CD14-positive monocyte (primary cell): ENCODE results near the gene SMCHD1. TPM values are rescaled to one million over a fixed set of nuclear protein-coding genes. Genes with fewer than 3 reads are reported as not detected.
"Not testable (repeated sequence)": the region's sequence is repeated elsewhere in the genome, so short reads cannot be mapped to it uniquely, and the experiment has no call there.

Experiments
- DNase-seq, 3 donors: peaks; one replicate each; pipeline ENCODE4 v3.0.0-alpha.2; 2011 to 2022
- H2AFZ ChIP-seq: 2 replicates; pipeline ENCODE4 v1.6.0; 2012; ENCODE audit warnings: mild to moderate bottlenecking, low read depth, low read length, inconsistent platforms; ENCODE audit not compliant: insufficient read depth, poor library complexity, severe bottlenecking
- H3K27ac ChIP-seq, 2 donors: 1 replicate in 1 of 2; 2 replicates in 1 of 2; pipeline ENCODE4 v1.5.1; 2012 to 2013; ENCODE audit warnings: low read length in 2 of 2, control low read depth in 1 of 2, inconsistent platforms in 1 of 2, low read depth in 1 of 2, mild to moderate bottlenecking in 1 of 2
- H3K27me3 ChIP-seq, 2 donors: one replicate each; pipeline versions ENCODE4 v1.6.0 to v1.6.1; 2011 to 2013; ENCODE audit warnings: low read length in 2 of 2; ENCODE audit not compliant: control insufficient read depth in 2 of 2, insufficient read depth in 2 of 2
- H3K36me3 ChIP-seq, 2 donors: replicated peaks in 1 of 2; 1 replicate in 1 of 2; 2 replicates in 1 of 2; pipeline versions ENCODE4 v1.5.1 to v1.6.1; 2012 to 2013; ENCODE audit warnings: low read length in 2 of 2, control low read depth in 1 of 2, inconsistent platforms in 1 of 2, mild to moderate bottlenecking in 1 of 2; ENCODE audit not compliant: insufficient read depth in 2 of 2, control insufficient read depth in 1 of 2
- H3K4me1 ChIP-seq, 2 donors: 1 replicate in 1 of 2; 2 replicates in 1 of 2; pipeline versions ENCODE4 v1.5.1 to v1.6.1; 2012 to 2013; ENCODE audit warnings: low read length in 2 of 2, control low read depth in 1 of 2, inconsistent platforms in 1 of 2, mild to moderate bottlenecking in 1 of 2, moderate library complexity in 1 of 2; ENCODE audit not compliant: insufficient read depth in 2 of 2, control insufficient read depth in 1 of 2
- H3K4me2 ChIP-seq: replicated peaks from 2 replicates; pipeline ENCODE3; 2012; ENCODE audit warnings: low read length, moderate library complexity, mild to moderate bottlenecking; ENCODE audit not compliant: poor library complexity, severe bottlenecking; ENCODE audit errors: extremely low read depth
- H3K4me3 ChIP-seq, 3 experiments: fragments of 200-600 bp in 1 of 3; sonication (generic) in 1 of 3; replicated peaks in 1 of 3; 1 replicate in 2 of 3; 2 replicates in 1 of 3; pipeline ENCODE4 v1.5.1; 2011 to 2013; ENCODE audit warnings: low read length in 3 of 3, mild to moderate bottlenecking in 3 of 3, control low read depth in 2 of 3, low read depth in 2 of 3, inconsistent platforms in 1 of 3, moderate library complexity in 1 of 3
- H3K79me2 ChIP-seq: 2 replicates; pipeline ENCODE4 v1.6.0; 2012; ENCODE audit warnings: mild to moderate bottlenecking, control low read depth, inconsistent platforms, low read length, moderate library complexity; ENCODE audit not compliant: insufficient read depth
- H3K9ac ChIP-seq: 2 replicates; pipeline ENCODE4 v1.6.0; 2017; ENCODE audit warnings: low read length, mild to moderate bottlenecking; ENCODE audit not compliant: insufficient read depth, poor library complexity, severe bottlenecking
- H3K9me3 ChIP-seq, 2 donors: replicated peaks in 1 of 2; 1 replicate in 1 of 2; 2 replicates in 1 of 2; pipeline versions ENCODE4 v1.5.1 to v1.6.1; 2012 to 2013; ENCODE audit warnings: low read length in 2 of 2, control low read depth in 1 of 2; ENCODE audit not compliant: control insufficient read depth in 1 of 2, insufficient read depth in 1 of 2
- H4K20me1 ChIP-seq: 2 replicates; pipeline ENCODE4 v1.6.0; 2012; ENCODE audit warnings: mild to moderate bottlenecking, low read length, control low read depth, moderate library complexity; ENCODE audit not compliant: insufficient read depth
- H3K27ac Mint-ChIP-seq, 7 donors: one replicate each; pipeline ENCODE4 v1.8.0; 2020; ENCODE audit warnings: mild to moderate bottlenecking in 7 of 7, mixed read lengths in 7 of 7, moderate library complexity in 6 of 7, inconsistent platforms in 2 of 7
- H3K27me3 Mint-ChIP-seq, 3 donors: one replicate each; pipeline ENCODE4 v1.8.0; 2021 to 2022; ENCODE audit warnings: low read depth in 3 of 3, mild to moderate bottlenecking in 3 of 3, mixed read lengths in 3 of 3, moderate library complexity in 3 of 3, inconsistent platforms in 1 of 3
- H3K36me3 Mint-ChIP-seq, 2 donors: one replicate each; pipeline ENCODE4 v1.8.0; 2020; ENCODE audit warnings: mixed read lengths in 2 of 2, inconsistent platforms in 1 of 2, mild to moderate bottlenecking in 1 of 2
- H3K4me1 Mint-ChIP-seq: one replicate; pipeline ENCODE4 v1.8.0; 2020; ENCODE audit warnings: mild to moderate bottlenecking, mixed read lengths
- H3K4me3 Mint-ChIP-seq, 2 donors: one replicate each; pipeline ENCODE4 v1.8.0; 2020; ENCODE audit warnings: mild to moderate bottlenecking in 2 of 2, mixed read lengths in 2 of 2, moderate library complexity in 1 of 2
- H3K9me3 Mint-ChIP-seq, 7 donors: one replicate each; pipeline ENCODE4 v1.8.0; 2020 to 2022; ENCODE audit warnings: mixed read lengths in 7 of 7, mild to moderate bottlenecking in 6 of 7, moderate library complexity in 6 of 7, inconsistent platforms in 2 of 7
- WGBS: methylation state at CpG from one replicate; pipeline ENCODE4 v1.1.5; 2013; ENCODE audit warnings: missing lambda C conversion rate; ENCODE audit not compliant: insufficient coverage; 5-methylcytosine and 5-hydroxymethylcytosine counted together
- intact Hi-C, 2 donors: fragments of 100-400 bp; cut with micrococcal nuclease; formaldehyde crosslinking; loops; one replicate each; pipeline versions ENCODE4 v1.15.0 to v1.15.1; 2023
- polyA plus RNA-seq, 3 donors: library from polyadenylated mRNA; depleted of rRNA in 1 of 3; unstranded in 2 of 3; stranded (reverse) in 1 of 3; fragments of 300-500 nt in 2 of 3; fragments of >200 nt in 1 of 3; fragmentation: Illumina TruSeq in 2 of 3; gene quantifications; 1 replicate in 2 of 3; 2 replicates in 1 of 3; pipeline ENCODE4 v1.2.3, GENCODE V29; 2012 to 2021
- TF ChIP-seq, protein P1 (sequence below): fragments of 200-600 bp; IDR thresholded peaks from one replicate; pipeline ENCODE4 v1.8.0; 2022; ENCODE audit warnings: antibody characterized with exemption, mild to moderate bottlenecking

SMCHD1 gene
- polyA plus RNA-seq, 3 donors = 12.7 to 45.5 (median 16.8) TPM

GRCh38 chr18:2672872-2673271 is 17.3 kb downstream of the SMCHD1 start:
- H3K27me3 Mint-ChIP-seq = no peaks in the 10 kb centered on the region
- H3K9ac ChIP-seq = no peak overlapping the region
- TF ChIP-seq, protein P1, sequence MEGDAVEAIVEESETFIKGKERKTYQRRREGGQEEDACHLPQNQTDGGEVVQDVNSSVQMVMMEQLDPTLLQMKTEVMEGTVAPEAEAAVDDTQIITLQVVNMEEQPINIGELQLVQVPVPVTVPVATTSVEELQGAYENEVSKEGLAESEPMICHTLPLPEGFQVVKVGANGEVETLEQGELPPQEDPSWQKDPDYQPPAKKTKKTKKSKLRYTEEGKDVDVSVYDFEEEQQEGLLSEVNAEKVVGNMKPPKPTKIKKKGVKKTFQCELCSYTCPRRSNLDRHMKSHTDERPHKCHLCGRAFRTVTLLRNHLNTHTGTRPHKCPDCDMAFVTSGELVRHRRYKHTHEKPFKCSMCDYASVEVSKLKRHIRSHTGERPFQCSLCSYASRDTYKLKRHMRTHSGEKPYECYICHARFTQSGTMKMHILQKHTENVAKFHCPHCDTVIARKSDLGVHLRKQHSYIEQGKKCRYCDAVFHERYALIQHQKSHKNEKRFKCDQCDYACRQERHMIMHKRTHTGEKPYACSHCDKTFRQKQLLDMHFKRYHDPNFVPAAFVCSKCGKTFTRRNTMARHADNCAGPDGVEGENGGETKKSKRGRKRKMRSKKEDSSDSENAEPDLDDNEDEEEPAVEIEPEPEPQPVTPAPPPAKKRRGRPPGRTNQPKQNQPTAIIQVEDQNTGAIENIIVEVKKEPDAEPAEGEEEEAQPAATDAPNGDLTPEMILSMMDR = no peak
- WGBS = no CpG with 5 or more reads among the region's 1 CpG
- no peak overlapping the region for H3K4me3 Mint-ChIP-seq
- H3K9me3 ChIP-seq = no peaks in the 10 kb centered on the region
- no peak overlapping the region for H3K27ac ChIP-seq
- no peaks in the 10 kb centered on the region for H3K4me1 Mint-ChIP-seq
- no peaks in the 10 kb centered on the region for H3K9me3 Mint-ChIP-seq
- no peak overlapping the region for H3K4me2 ChIP-seq
- peaks cover 100% of the 10 kb centered on the region for H3K79me2 ChIP-seq
- no peak overlapping the region for H3K4me3 ChIP-seq
- peaks cover 100% of the 10 kb centered on the region for H4K20me1 ChIP-seq
- H3K4me1 ChIP-seq = no peaks in the 10 kb centered on the region
- H3K36me3 Mint-ChIP-seq = peaks cover 84 to 96% of the 10 kb centered on the region in 2 donors
- H3K27ac Mint-ChIP-seq = peak overlapping the region in 2 of 7 donors; percentile 22 to 54
- H2AFZ ChIP-seq = no peak overlapping the region
- no peaks in the 10 kb centered on the region for H3K27me3 ChIP-seq
- no peak for DNase-seq
- H3K36me3 ChIP-seq = peaks cover 95 to 100% of the 10 kb centered on the region in 2 donors
- intact Hi-C loops = no loop called here

DNA sequence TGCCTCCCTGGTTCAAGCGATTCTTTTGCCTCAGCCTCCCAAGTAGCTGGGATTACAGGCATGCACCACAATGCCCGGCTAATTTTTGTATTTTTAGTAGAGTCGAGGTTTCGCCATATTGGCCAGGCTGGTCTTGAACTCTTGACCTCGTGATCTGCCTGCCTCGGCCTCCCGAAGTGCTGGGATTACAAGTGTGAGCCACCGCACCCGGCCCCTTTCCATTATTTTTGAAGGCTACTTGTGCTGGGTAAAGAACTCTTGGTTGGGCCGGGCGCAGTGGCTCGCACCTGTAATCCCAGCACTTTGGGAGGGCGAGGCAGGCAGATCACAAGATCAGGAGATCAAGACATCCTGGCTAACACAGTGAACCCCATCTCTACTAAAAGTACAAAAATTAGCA is 23.4 kb downstream of the SMCHD1 start:
- H3K4me3 ChIP-seq, H3K4me2 ChIP-seq, H3K9me3 ChIP-seq, H3K4me3 Mint-ChIP-seq, H3K4me1 Mint-ChIP-seq, H3K9me3 Mint-ChIP-seq, intact Hi-C loops, H3K9ac ChIP-seq, H3K4me1 ChIP-seq, H3K27me3 Mint-ChIP-seq, H3K27me3 ChIP-seq, DNase-seq, H2AFZ ChIP-seq, H3K27ac ChIP-seq: not testable (repeated sequence)
- Histone ChIP-seq H4K20me1 (peaks cover 99% of the 10 kb centered on the region), H3K36me3 (peaks cover 70 to 94% of the 10 kb centered on the region in 2 donors), H3K79me2 (peaks cover 99% of the 10 kb centered on the region)
- H3K27ac Mint-ChIP-seq = peak overlapping the region in 2 of 7 donors; percentile 7 to 13
- peaks cover 69 to 82% of the 10 kb centered on the region in 2 donors for H3K36me3 Mint-ChIP-seq
- WGBS = 97% methylated on average over 7 of the region's 13 CpGs
